Stimulated activated CD8-positive, alpha-beta memory T cell treated with anti-CD3 and anti-CD28 coated beads, Interleukin-12 subunit alpha, Interleukin-12 subunit beta, amount 100 ng/mL, for 24 hours (primary cell): ENCODE results near the gene AQP1.

ENCODE experiments used
- DNase-seq: peaks from one replicate; pipeline ENCODE4 v3.0.0-alpha.2; 2020; ENCODE audit errors: extremely low read depth

The AQP1 gene

GRCh38 chr7:30911561-30911969 lies at the start of gene AQP1:
Gene AQP1, plus strand, starts transcription at chr7:30911853. Its CDS starts 57 bp downstream, at chr7:30911910.
- no peak for DNase-seq

GRCh38 chr7:30862995-30863705 lies 48.5 kb upstream of the AQP1 start:
- no peak for DNase-seq

GRCh38 chr7:30863706-30864035 lies 48.0 kb upstream of the AQP1 start:
- DNase-seq, result no peak

- DNase-seq, result no peak
These were observed 47.6 kb upstream of the AQP1 start for GRCh38 chr7:30864101-30864500.

- DNase-seq, result no peak
These were observed 46.6 kb upstream of the AQP1 start for GRCh38 chr7:30865076-30865475.

GRCh38 chr7:30865821-30866220 lies 45.8 kb upstream of the AQP1 start:
- DNase-seq, result no peak

GRCh38 chr7:30866939-30867338 lies 44.7 kb upstream of the AQP1 start:
- DNase-seq, result no peak

GRCh38 chr7:30867483-30867882 lies 44.2 kb upstream of the AQP1 start:
- no peak for DNase-seq

- DNase-seq, result no peak
These were observed 41.6 kb upstream of the AQP1 start for GRCh38 chr7:30869794-30870611.

- DNase-seq, result no peak
These were observed 40.7 kb upstream of the AQP1 start for GRCh38 chr7:30870821-30871518.

- no peak for DNase-seq
These were observed 40.0 kb upstream of the AQP1 start for GRCh38 chr7:30871655-30872054.

GRCh38 chr7:30873207-30873606 lies 38.4 kb upstream of the AQP1 start:
- DNase-seq, result no peak

GRCh38 chr7:30873656-30874055 lies 38.0 kb upstream of the AQP1 start:
- no peak for DNase-seq

- no peak for DNase-seq
These were observed 36.9 kb upstream of the AQP1 start for GRCh38 chr7:30874656-30875302.

GRCh38 chr7:30877015-30877769 lies 34.5 kb upstream of the AQP1 start:
- DNase-seq, result no peak

- DNase-seq, result no peak
These were observed 33.7 kb upstream of the AQP1 start for GRCh38 chr7:30877993-30878392.

- DNase-seq, result no peak
These were observed 32.2 kb upstream of the AQP1 start for GRCh38 chr7:30879139-30880124.

- no peak for DNase-seq
These were observed 31.4 kb upstream of the AQP1 start for GRCh38 chr7:30880125-30880720.

- DNase-seq, result no peak
These were observed 30.7 kb upstream of the AQP1 start for GRCh38 chr7:30880941-30881340.

GRCh38 chr7:30881448-30881847 lies 30.2 kb upstream of the AQP1 start:
- no peak for DNase-seq
